ENCODE measurements around the gene FBLN1.

GRCh38 chr22:45526768-45527360, 24.2 kb downstream of the FBLN1 start:
- TF ChIP-seq CTCF (IDR thresholded peaks at IDR 0.05), result no peak
- TF ChIP-seq POLR2AphosphoS5 (IDR thresholded peaks at IDR 0.05), result no peak
- TF ChIP-seq POLR2A (IDR thresholded peaks at IDR 0.05), result no peak
